GM23248 (cell line): ENCODE measurements around the gene C10orf105.

Experiments
- EZH2 ChIP-seq: fragments of 200-600 bp; sonication (generic); IDR thresholded peaks from 2 replicates; pipeline ENCODE4 v1.6.1; 2018; ENCODE audit warnings: antibody characterized with exemption, mild to moderate bottlenecking; ENCODE audit not compliant: insufficient read depth, poor library complexity, severe bottlenecking
- EZH2phosphoT487 ChIP-seq: fragments of 200-600 bp; sonication (generic); IDR thresholded peaks from 2 replicates; pipeline ENCODE4 v1.6.1; 2018; ENCODE audit warnings: antibody characterized with exemption, moderate library complexity, mild to moderate bottlenecking, low read depth; ENCODE audit not compliant: insufficient read depth

- TF ChIP-seq EZH2, result no peak
- TF ChIP-seq EZH2phosphoT487, result no peak
These were observed 32.5 kb downstream of the C10orf105 start for GRCh38 chr10:71687077-71687476.
